ENCODE results near the gene ADAR.

DNA sequence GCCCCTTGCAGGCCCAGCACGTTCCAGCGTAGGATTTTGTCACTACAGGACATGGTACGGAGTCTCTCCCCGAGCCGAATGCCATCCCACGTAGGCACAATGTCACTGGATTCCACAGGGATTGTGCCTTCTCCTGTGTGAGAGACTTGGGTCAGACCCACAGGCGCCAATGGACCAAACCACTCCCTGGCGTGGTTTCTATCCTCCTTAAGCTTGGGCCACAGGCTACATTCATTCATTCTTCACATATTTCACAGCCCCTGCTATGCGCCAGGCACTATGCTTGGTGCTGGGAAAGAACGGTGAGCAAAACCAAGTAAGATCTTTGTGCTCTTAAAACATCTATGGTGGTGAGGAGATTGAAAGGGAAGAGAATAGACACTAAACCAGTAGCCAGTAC is 21.8 kb downstream of the ADAR start:
- no peak for TF ChIP-seq NR3C1 (CRISPR knock-in tag; conservative IDR thresholded peaks at IDR 0.05; ENCODE audit: low read depth)
- TF ChIP-seq, protein P1, sequence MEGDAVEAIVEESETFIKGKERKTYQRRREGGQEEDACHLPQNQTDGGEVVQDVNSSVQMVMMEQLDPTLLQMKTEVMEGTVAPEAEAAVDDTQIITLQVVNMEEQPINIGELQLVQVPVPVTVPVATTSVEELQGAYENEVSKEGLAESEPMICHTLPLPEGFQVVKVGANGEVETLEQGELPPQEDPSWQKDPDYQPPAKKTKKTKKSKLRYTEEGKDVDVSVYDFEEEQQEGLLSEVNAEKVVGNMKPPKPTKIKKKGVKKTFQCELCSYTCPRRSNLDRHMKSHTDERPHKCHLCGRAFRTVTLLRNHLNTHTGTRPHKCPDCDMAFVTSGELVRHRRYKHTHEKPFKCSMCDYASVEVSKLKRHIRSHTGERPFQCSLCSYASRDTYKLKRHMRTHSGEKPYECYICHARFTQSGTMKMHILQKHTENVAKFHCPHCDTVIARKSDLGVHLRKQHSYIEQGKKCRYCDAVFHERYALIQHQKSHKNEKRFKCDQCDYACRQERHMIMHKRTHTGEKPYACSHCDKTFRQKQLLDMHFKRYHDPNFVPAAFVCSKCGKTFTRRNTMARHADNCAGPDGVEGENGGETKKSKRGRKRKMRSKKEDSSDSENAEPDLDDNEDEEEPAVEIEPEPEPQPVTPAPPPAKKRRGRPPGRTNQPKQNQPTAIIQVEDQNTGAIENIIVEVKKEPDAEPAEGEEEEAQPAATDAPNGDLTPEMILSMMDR (IDR thresholded peaks at IDR 0.05), result no peak
- TF ChIP-seq, protein P2, sequence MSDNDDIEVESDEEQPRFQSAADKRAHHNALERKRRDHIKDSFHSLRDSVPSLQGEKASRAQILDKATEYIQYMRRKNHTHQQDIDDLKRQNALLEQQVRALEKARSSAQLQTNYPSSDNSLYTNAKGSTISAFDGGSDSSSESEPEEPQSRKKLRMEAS (CRISPR knock-in tag; IDR thresholded peaks at IDR 0.05), result no peak
- no peak for TF ChIP-seq FOXJ3 (CRISPR knock-in tag; IDR thresholded peaks at IDR 0.05; ENCODE audit: borderline replicate concordance)
- TF ChIP-seq, protein P3, sequence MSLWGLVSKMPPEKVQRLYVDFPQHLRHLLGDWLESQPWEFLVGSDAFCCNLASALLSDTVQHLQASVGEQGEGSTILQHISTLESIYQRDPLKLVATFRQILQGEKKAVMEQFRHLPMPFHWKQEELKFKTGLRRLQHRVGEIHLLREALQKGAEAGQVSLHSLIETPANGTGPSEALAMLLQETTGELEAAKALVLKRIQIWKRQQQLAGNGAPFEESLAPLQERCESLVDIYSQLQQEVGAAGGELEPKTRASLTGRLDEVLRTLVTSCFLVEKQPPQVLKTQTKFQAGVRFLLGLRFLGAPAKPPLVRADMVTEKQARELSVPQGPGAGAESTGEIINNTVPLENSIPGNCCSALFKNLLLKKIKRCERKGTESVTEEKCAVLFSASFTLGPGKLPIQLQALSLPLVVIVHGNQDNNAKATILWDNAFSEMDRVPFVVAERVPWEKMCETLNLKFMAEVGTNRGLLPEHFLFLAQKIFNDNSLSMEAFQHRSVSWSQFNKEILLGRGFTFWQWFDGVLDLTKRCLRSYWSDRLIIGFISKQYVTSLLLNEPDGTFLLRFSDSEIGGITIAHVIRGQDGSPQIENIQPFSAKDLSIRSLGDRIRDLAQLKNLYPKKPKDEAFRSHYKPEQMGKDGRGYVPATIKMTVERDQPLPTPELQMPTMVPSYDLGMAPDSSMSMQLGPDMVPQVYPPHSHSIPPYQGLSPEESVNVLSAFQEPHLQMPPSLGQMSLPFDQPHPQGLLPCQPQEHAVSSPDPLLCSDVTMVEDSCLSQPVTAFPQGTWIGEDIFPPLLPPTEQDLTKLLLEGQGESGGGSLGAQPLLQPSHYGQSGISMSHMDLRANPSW (CRISPR knock-in tag; conservative IDR thresholded peaks at IDR 0.05; ENCODE audit: low read depth), result no peak
- TF ChIP-seq, protein P4, sequence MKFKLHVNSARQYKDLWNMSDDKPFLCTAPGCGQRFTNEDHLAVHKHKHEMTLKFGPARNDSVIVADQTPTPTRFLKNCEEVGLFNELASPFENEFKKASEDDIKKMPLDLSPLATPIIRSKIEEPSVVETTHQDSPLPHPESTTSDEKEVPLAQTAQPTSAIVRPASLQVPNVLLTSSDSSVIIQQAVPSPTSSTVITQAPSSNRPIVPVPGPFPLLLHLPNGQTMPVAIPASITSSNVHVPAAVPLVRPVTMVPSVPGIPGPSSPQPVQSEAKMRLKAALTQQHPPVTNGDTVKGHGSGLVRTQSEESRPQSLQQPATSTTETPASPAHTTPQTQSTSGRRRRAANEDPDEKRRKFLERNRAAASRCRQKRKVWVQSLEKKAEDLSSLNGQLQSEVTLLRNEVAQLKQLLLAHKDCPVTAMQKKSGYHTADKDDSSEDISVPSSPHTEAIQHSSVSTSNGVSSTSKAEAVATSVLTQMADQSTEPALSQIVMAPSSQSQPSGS (CRISPR knock-in tag; IDR thresholded peaks at IDR 0.05; ENCODE audit: borderline replicate concordance, low read depth), result no peak
- TF ChIP-seq, protein P5, sequence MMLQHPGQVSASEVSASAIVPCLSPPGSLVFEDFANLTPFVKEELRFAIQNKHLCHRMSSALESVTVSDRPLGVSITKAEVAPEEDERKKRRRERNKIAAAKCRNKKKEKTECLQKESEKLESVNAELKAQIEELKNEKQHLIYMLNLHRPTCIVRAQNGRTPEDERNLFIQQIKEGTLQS (CRISPR knock-in tag; conservative IDR thresholded peaks at IDR 0.05), result no peak
- TF ChIP-seq, protein P6, sequence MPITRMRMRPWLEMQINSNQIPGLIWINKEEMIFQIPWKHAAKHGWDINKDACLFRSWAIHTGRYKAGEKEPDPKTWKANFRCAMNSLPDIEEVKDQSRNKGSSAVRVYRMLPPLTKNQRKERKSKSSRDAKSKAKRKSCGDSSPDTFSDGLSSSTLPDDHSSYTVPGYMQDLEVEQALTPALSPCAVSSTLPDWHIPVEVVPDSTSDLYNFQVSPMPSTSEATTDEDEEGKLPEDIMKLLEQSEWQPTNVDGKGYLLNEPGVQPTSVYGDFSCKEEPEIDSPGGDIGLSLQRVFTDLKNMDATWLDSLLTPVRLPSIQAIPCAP (CRISPR knock-in tag; IDR thresholded peaks at IDR 0.05), result no peak
- TF ChIP-seq, protein P7, sequence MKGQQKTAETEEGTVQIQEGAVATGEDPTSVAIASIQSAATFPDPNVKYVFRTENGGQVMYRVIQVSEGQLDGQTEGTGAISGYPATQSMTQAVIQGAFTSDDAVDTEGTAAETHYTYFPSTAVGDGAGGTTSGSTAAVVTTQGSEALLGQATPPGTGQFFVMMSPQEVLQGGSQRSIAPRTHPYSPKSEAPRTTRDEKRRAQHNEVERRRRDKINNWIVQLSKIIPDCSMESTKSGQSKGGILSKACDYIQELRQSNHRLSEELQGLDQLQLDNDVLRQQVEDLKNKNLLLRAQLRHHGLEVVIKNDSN (CRISPR knock-in tag; IDR thresholded peaks at IDR 0.05), result no peak

Measured in WTC11 (cell line).